Measurements from ENCODE around the gene ANO2. TPM values are rescaled to one million over a fixed set of nuclear protein-coding genes. Genes with fewer than 3 reads are reported as not detected.

ANO2 gene
- total RNA-seq, 1 donor from 2014 or later: 2.6 TPM

GRCh38 chr12:5908251-5908650 lies 36.8 kb downstream of the ANO2 start:
- Mint-ChIP-seq H3K27ac (no peak overlapping the region), H3K36me3 (no peaks in the 10 kb centered on the region), H3K4me1 (ENCODE audit: unreplicated experiment) (peaks cover 4% of the 10 kb centered on the region), H3K4me3 (no peak overlapping the region), H3K27me3 (peaks cover 33% of the 10 kb centered on the region), H3K9me3 (no peaks in the 10 kb centered on the region)
- no peak for DNase-seq (ENCODE audit: extremely low spot score, unreplicated experiment)
- TF ChIP-seq CTCF (conservative IDR thresholded peaks at IDR 0.05): no peak

GRCh38 chr12:5907807-5908206 lies 37.3 kb downstream of the ANO2 start:
- DNase-seq (ENCODE audit: extremely low spot score, unreplicated experiment): peak; percentile 60
- Mint-ChIP-seq H3K36me3 (no peaks in the 10 kb centered on the region), H3K9me3 (no peaks in the 10 kb centered on the region), H3K4me3 (no peak overlapping the region), H3K27me3 (peaks cover 29% of the 10 kb centered on the region), H3K4me1 (ENCODE audit: unreplicated experiment) (peaks cover 4% of the 10 kb centered on the region), H3K27ac (no peak overlapping the region)
- no peak for TF ChIP-seq CTCF (conservative IDR thresholded peaks at IDR 0.05)

GRCh38 chr12:5905757-5906156 lies 39.3 kb downstream of the ANO2 start:
- TF ChIP-seq CTCF (conservative IDR thresholded peaks at IDR 0.05): no peak
- H3K27me3 Mint-ChIP-seq: peaks cover 24% of the 10 kb centered on the region

GRCh38 chr12:5904969-5905368 lies 40.1 kb downstream of the ANO2 start:
- no peak for TF ChIP-seq CTCF (conservative IDR thresholded peaks at IDR 0.05)
- peak; percentile 50 for DNase-seq (ENCODE audit: extremely low spot score, unreplicated experiment)
- Mint-ChIP-seq H3K9me3 (no peaks in the 10 kb centered on the region), H3K27ac (no peak overlapping the region), H3K4me1 (ENCODE audit: unreplicated experiment) (peaks cover 10% of the 10 kb centered on the region), H3K27me3 (peaks cover 28% of the 10 kb centered on the region), H3K4me3 (no peak overlapping the region), H3K36me3 (no peaks in the 10 kb centered on the region)

More at GRCh38 chr12:5905757-5906156, 39.3 kb downstream of the ANO2 start:
- peak; percentile 32 for DNase-seq (ENCODE audit: extremely low spot score, unreplicated experiment)
- H3K27ac Mint-ChIP-seq: no peak overlapping the region
- no peaks in the 10 kb centered on the region for H3K36me3 Mint-ChIP-seq
- H3K4me3 Mint-ChIP-seq: no peak overlapping the region
- H3K9me3 Mint-ChIP-seq: no peaks in the 10 kb centered on the region
- H3K4me1 Mint-ChIP-seq (ENCODE audit: unreplicated experiment): peaks cover 10% of the 10 kb centered on the region

- H3K27me3 Mint-ChIP-seq: peaks cover 32% of the 10 kb centered on the region
- no peak for DNase-seq (ENCODE audit: extremely low spot score, unreplicated experiment)
- no peaks in the 10 kb centered on the region for H3K36me3 Mint-ChIP-seq
- H3K9me3 Mint-ChIP-seq: no peaks in the 10 kb centered on the region
- no peak overlapping the region for H3K4me3 Mint-ChIP-seq
- peaks cover 10% of the 10 kb centered on the region for H3K4me1 Mint-ChIP-seq (ENCODE audit: unreplicated experiment)
- no peak overlapping the region for H3K27ac Mint-ChIP-seq
- no peak for TF ChIP-seq CTCF (conservative IDR thresholded peaks at IDR 0.05)
These were observed 40.6 kb downstream of the ANO2 start for GRCh38 chr12:5904441-5904840.

- no peak overlapping the region for H3K4me3 Mint-ChIP-seq
- peaks cover 41% of the 10 kb centered on the region for H3K27me3 Mint-ChIP-seq
- H3K9me3 Mint-ChIP-seq: no peaks in the 10 kb centered on the region
- DNase-seq (ENCODE audit: extremely low spot score, unreplicated experiment): no peak
- no peak for TF ChIP-seq CTCF (conservative IDR thresholded peaks at IDR 0.05)
- no peaks in the 10 kb centered on the region for H3K36me3 Mint-ChIP-seq
- H3K27ac Mint-ChIP-seq: no peak overlapping the region
- H3K4me1 Mint-ChIP-seq (ENCODE audit: unreplicated experiment): peaks cover 10% of the 10 kb centered on the region
These were observed 42.3 kb downstream of the ANO2 start for GRCh38 chr12:5902736-5903135.

All from type B pancreatic cell (in vitro differentiated cells).